ENCODE measurements around the gene CFAP74. TPM values are rescaled to one million over a fixed set of nuclear protein-coding genes. Genes with fewer than 3 reads are reported as not detected.
A peak's percentile ranks its signal among the peaks of the same experiment; 100 is the strongest.

Gene CFAP74
- total RNA-seq, 1 donor from 2014 or later = not detected

GRCh38 chr1:1919304-1920056 lies 84.1 kb downstream of the CFAP74 start:
- intact Hi-C loops (cut with micrococcal nuclease) = loop anchor here (1.0 to 5.0 kb wide), 6 partner anchors 10 to 473 kb away; partner anchors contain the start of genes MORN1, RER1 and SSU72
- H3K9me3 Mint-ChIP-seq = no peaks in the 10 kb centered on the region
- H3K4me3 Mint-ChIP-seq = peak overlapping the region; percentile 73
- no peaks in the 10 kb centered on the region for H3K4me1 Mint-ChIP-seq
- ChIA-PET CTCF (no interaction called here), POLR2A (interaction anchor here (0.6 to 1.1 kb wide), 4 partner anchors 9 to 717 kb away, joined by 3 to 5 read pairs (median 4); no protein-coding TSS in a partner anchor)
- DNase-seq (peak; percentile 100), ATAC-seq (ENCODE audit: low read depth) (peak; percentile 90)
- TF ChIP-seq CTCF (IDR thresholded peaks at IDR 0.05) = no peak
- H3K36me3 Mint-ChIP-seq (ENCODE audit: low read depth) = no peaks in the 10 kb centered on the region
- H3K27ac Mint-ChIP-seq = peak overlapping the region; percentile 56
- no peaks in the 10 kb centered on the region for H3K27me3 Mint-ChIP-seq

GRCh38 chr1:1918901-1919303 lies 84.7 kb downstream of the CFAP74 start, which contains the start of gene TMEM52:
TSS of gene TMEM52 (minus strand) at chr1:1919279. CDS start at chr1:1919265, 14 bp downstream.
- DNase-seq (no peak), ATAC-seq (ENCODE audit: low read depth) (peak; percentile 11)
- Mint-ChIP-seq H3K4me1 (no peaks in the 10 kb centered on the region), H3K4me3 (peak within 1 kb of the TSS; percentile 73), H3K27ac (peak within 1 kb of the TSS; percentile 56), H3K36me3 (ENCODE audit: low read depth) (no peaks in the 10 kb centered on the region), H3K9me3 (no peaks in the 10 kb centered on the region), H3K27me3 (peaks cover 2% of the 10 kb centered on the region)
- intact Hi-C loops (cut with micrococcal nuclease) = loop anchor here (1.0 to 5.0 kb wide), 6 partner anchors 10 to 473 kb away; partner anchors contain the start of genes MORN1, RER1 and SSU72
- TF ChIP-seq CTCF (IDR thresholded peaks at IDR 0.05) = no peak
- POLR2A ChIA-PET = interaction anchor here (1.0 to 1.8 kb wide), 4 partner anchors 9 to 143 kb away, joined by 3 to 10 read pairs (median 4); no protein-coding TSS in a partner anchor
- CTCF ChIA-PET = no interaction called here

- intact Hi-C loops (cut with micrococcal nuclease) = loop anchor here (2.0 to 5.0 kb wide), 2 partner anchors 287 to 474 kb away; partner anchors contain the start of genes MORN1 and RER1
- DNase-seq (no peak), ATAC-seq (ENCODE audit: low read depth) (no peak)
- Mint-ChIP-seq H3K36me3 (ENCODE audit: low read depth) (no peaks in the 10 kb centered on the region), H3K27ac (no peak overlapping the region), H3K9me3 (no peaks in the 10 kb centered on the region), H3K4me3 (peak overlapping the region; percentile 58), H3K27me3 (peaks cover 5% of the 10 kb centered on the region), H3K4me1 (no peaks in the 10 kb centered on the region)
- ChIA-PET CTCF (no interaction called here), POLR2A (interaction anchor here (1.8 kb wide), 1 partner anchor 9 kb away, joined by 10 read pairs; no protein-coding TSS in a partner anchor)
- TF ChIP-seq CTCF (IDR thresholded peaks at IDR 0.05) = no peak
These were observed 85.3 kb downstream of the CFAP74 start for GRCh38 chr1:1917995-1918900.

- no peak overlapping the region for H3K27ac Mint-ChIP-seq
- POLR2A ChIA-PET = interaction anchor here (1.8 kb wide), 1 partner anchor 8 kb away, joined by 10 read pairs; no protein-coding TSS in a partner anchor
- TF ChIP-seq CTCF (IDR thresholded peaks at IDR 0.05) = no peak
- no peaks in the 10 kb centered on the region for H3K4me1 Mint-ChIP-seq
- H3K27me3 Mint-ChIP-seq = peaks cover 5% of the 10 kb centered on the region
- no peaks in the 10 kb centered on the region for H3K36me3 Mint-ChIP-seq (ENCODE audit: low read depth)
- no peak for ATAC-seq (ENCODE audit: low read depth)
- DNase-seq = no peak
- intact Hi-C loops (cut with micrococcal nuclease) = loop anchor here (5.0 kb wide), 1 partner anchor 475 kb away; the partner anchor contains the start of genes MORN1 and RER1
- no peaks in the 10 kb centered on the region for H3K9me3 Mint-ChIP-seq
- CTCF ChIA-PET = no interaction called here
- peak overlapping the region; percentile 24 for H3K4me3 Mint-ChIP-seq
These were observed 86.1 kb downstream of the CFAP74 start for GRCh38 chr1:1917304-1917976.

All from activated B cell treated with CpG ODN at 0.5 μM for 24 hours (primary cell).